ENCODE measurements around the gene NAALADL2.

GRCh38 chr3:174821477-174821876 is 37.7 kb upstream of the NAALADL2 start:
- TF ChIP-seq, protein P1, sequence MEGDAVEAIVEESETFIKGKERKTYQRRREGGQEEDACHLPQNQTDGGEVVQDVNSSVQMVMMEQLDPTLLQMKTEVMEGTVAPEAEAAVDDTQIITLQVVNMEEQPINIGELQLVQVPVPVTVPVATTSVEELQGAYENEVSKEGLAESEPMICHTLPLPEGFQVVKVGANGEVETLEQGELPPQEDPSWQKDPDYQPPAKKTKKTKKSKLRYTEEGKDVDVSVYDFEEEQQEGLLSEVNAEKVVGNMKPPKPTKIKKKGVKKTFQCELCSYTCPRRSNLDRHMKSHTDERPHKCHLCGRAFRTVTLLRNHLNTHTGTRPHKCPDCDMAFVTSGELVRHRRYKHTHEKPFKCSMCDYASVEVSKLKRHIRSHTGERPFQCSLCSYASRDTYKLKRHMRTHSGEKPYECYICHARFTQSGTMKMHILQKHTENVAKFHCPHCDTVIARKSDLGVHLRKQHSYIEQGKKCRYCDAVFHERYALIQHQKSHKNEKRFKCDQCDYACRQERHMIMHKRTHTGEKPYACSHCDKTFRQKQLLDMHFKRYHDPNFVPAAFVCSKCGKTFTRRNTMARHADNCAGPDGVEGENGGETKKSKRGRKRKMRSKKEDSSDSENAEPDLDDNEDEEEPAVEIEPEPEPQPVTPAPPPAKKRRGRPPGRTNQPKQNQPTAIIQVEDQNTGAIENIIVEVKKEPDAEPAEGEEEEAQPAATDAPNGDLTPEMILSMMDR (conservative IDR thresholded peaks at IDR 0.05 in 1 of 2, IDR thresholded peaks at IDR 0.05 in 1 of 2; ENCODE audit: extremely low read depth in 1 of 2, insufficient read depth in 1 of 2, low read depth in 1 of 2, low read length in 2 of 2) = no peak
- no peak for TF ChIP-seq EZH2 (IDR thresholded peaks at IDR 0.05; ENCODE audit: borderline replicate concordance, low read length)

All from mammary epithelial cell (primary cell).